ENCODE results near the gene TBX15. TPM values are rescaled to one million over a fixed set of nuclear protein-coding genes. Genes with fewer than 3 reads are reported as not detected.

The TBX15 gene
- total RNA-seq, 4 donors from 2014 or later: 0.45 to 1.6 (median 0.56) TPM

- Histone ChIP-seq H3K27me3 (no peaks in the 10 kb centered on the region), H3K27ac (no peak overlapping the region), H3K9me3 (no peaks in the 10 kb centered on the region), H3K36me3 (peaks cover 0 to 16% of the 10 kb centered on the region in 2 donors), H3K4me1 (no peaks in the 10 kb centered on the region), H3K4me3 (no peak overlapping the region)
- no peak for ATAC-seq
- WGBS, 2 donors (ENCODE audit: low coverage in 1 of 2): 83 to 90% methylated on average over 2 of the region's 2 CpGs
- no peak for TF ChIP-seq POLR2A (IDR thresholded peaks at IDR 0.05)
Observed at GRCh38 chr1:119015547-119015946, 27.4 kb upstream of the TBX15 start.

DNA sequence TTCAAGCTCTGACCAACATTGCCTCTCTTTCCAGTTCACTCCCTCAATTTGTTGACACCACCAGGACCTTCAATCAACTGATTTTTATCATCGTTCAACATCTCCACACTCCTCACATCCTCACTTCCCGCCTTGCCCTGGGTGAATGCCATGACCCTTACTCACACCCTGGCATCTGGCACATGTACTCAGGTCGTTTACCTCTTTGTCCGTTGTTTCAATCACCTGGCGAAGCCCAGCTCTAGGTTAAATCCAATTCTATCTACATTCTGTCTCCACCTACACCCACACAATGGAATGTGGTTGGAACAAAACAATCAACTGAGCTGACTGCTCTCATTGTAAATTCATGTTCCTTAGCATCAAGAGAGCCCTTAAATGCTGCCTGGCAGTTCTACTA is 24.2 kb upstream of the TBX15 start:
- WGBS, 2 donors (ENCODE audit: low coverage in 1 of 2): 62 to 87% methylated on average over 3 to 5 of the region's 5 CpGs
- no peak for ATAC-seq
- peaks cover 20% of the 10 kb centered on the region for H3K27me3 ChIP-seq

GRCh38 chr1:119011706-119012105 is 23.6 kb upstream of the TBX15 start:
- Histone ChIP-seq H3K27ac (no peak overlapping the region), H3K27me3 (peaks cover 27% of the 10 kb centered on the region), H3K4me3 (no peak overlapping the region), H3K9me3 (no peaks in the 10 kb centered on the region), H3K36me3 (no peaks in the 10 kb centered on the region), H3K4me1 (peaks cover 0 to 26% (median 12%) of the 10 kb centered on the region in 3 donors)
- WGBS, 2 donors (ENCODE audit: low coverage in 1 of 2): 89 to 95% methylated on average over 3 of the region's 3 CpGs
- no peak for ATAC-seq
- no peak for TF ChIP-seq EP300 (IDR thresholded peaks at IDR 0.05)
- TF ChIP-seq POLR2A (IDR thresholded peaks at IDR 0.05): no peak
- TF ChIP-seq CTCF (IDR thresholded peaks at IDR 0.05): no peak
- TF ChIP-seq POLR2AphosphoS5 (IDR thresholded peaks at IDR 0.05): no peak

More for the DNA sequence above, 24.2 kb upstream of the TBX15 start:
- Histone ChIP-seq H3K27ac (no peak overlapping the region), H3K9me3 (no peaks in the 10 kb centered on the region), H3K4me1 (peaks cover 0 to 19% (median 12%) of the 10 kb centered on the region in 3 donors), H3K4me3 (no peak overlapping the region), H3K36me3 (no peaks in the 10 kb centered on the region)
- no peak for TF ChIP-seq CTCF (IDR thresholded peaks at IDR 0.05)
- TF ChIP-seq EP300 (IDR thresholded peaks at IDR 0.05): no peak
- no peak for TF ChIP-seq POLR2AphosphoS5 (IDR thresholded peaks at IDR 0.05)
- TF ChIP-seq POLR2A (IDR thresholded peaks at IDR 0.05): no peak

GRCh38 chr1:119011116-119011515 is 23.0 kb upstream of the TBX15 start:
- Histone ChIP-seq H3K4me1 (peaks cover 0 to 32% (median 12%) of the 10 kb centered on the region in 3 donors), H3K27me3 (peaks cover 33% of the 10 kb centered on the region), H3K9me3 (no peaks in the 10 kb centered on the region), H3K36me3 (no peaks in the 10 kb centered on the region), H3K27ac (no peak overlapping the region), H3K4me3 (no peak overlapping the region)
- ATAC-seq: no peak
- 94 to 100% methylated on average over 2 of the region's 2 CpGs for WGBS, 2 donors (ENCODE audit: low coverage in 1 of 2)
- TF ChIP-seq CTCF (IDR thresholded peaks at IDR 0.05) (no peak), POLR2A (IDR thresholded peaks at IDR 0.05) (no peak), POLR2AphosphoS5 (IDR thresholded peaks at IDR 0.05) (no peak), EP300 (IDR thresholded peaks at IDR 0.05) (no peak)

DNA sequence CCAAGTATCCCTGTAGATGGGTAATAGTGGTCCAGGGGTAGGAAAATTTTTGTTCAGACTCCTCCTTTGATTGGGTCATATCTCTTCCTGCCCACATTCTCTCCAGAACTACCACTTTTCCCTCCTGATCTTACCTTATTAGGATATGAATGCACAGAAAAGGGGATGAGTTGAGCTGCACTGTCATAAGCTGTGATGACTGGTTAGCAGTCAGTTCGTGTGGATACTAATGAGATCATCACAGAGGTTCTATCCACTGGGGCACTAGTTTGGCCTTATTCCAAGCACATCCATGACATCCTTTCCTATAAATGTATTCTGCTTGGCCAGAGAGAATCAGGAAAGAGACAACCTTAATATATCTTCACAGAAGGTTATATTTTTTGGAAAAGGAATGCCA is 22.1 kb upstream of the TBX15 start:
- H3K27me3 ChIP-seq: peaks cover 42% of the 10 kb centered on the region
- ATAC-seq: no peak
- peaks cover 0 to 34% (median 12%) of the 10 kb centered on the region in 3 donors for H3K4me1 ChIP-seq
- no peak overlapping the region for H3K27ac ChIP-seq
- 17 to 63% methylated on average over 1 of the region's 1 CpG for WGBS, 2 donors (ENCODE audit: low coverage in 1 of 2)
- no peaks in the 10 kb centered on the region for H3K36me3 ChIP-seq
- H3K4me3 ChIP-seq: no peak overlapping the region
- H3K9me3 ChIP-seq: no peaks in the 10 kb centered on the region
- TF ChIP-seq CTCF (IDR thresholded peaks at IDR 0.05): no peak

Measured in gastroesophageal sphincter (tissue), 4 donors.